T-cell (primary cell): ENCODE data around the gene MAGI3. TPM values are rescaled to one million over a fixed set of nuclear protein-coding genes. Genes with fewer than 3 reads are reported as not detected.

Experiments used
- ATAC-seq, 4 experiments: fragments of 200-7000 bp in 3 of 4; fragments of 150-1000 bp in 1 of 4; cut with Tn5 transposase; replicated peaks in 1 of 4; 1 replicate in 3 of 4; 2 replicates in 1 of 4; pipeline ENCODE4 v1.10.0; 2021; ENCODE audit warnings: moderate library complexity in 3 of 4, mild to moderate bottlenecking in 2 of 4, moderate number of reproducible peaks in 1 of 4
- CTCF ChIA-PET, 2 donors: fragments of 300-600 bp; sonication (Branson Sonifier 250); formaldehyde crosslinking; loops; one replicate each; lab custom pipeline; 2022; ENCODE audit warnings: antibody characterized with exemption in 2 of 2; lab: Charles Lee
- POLR2A ChIA-PET, 2 donors: fragments of 300-600 bp; sonication (Branson Sonifier 250); formaldehyde crosslinking; loops; one replicate each; lab custom pipeline; 2022; ENCODE audit warnings: antibody characterized with exemption in 2 of 2; lab: Charles Lee
- DNase-seq, 35 experiments: peaks; one replicate each; pipeline versions ENCODE4 v3.0.0 to v3.0.0-alpha.2; 2013 to 2023
- H3K27ac ChIP-seq: one replicate; pipeline ENCODE4 v1.5.1; 2013; ENCODE audit warnings: low read length
- H3K27me3 ChIP-seq, 2 experiments: replicated peaks in 1 of 2; 1 replicate in 1 of 2; 2 replicates in 1 of 2; pipeline versions ENCODE4 v1.6.1 to v1.7.0; 2013; ENCODE audit warnings: low read length in 1 of 2, mixed read lengths in 1 of 2; ENCODE audit not compliant: control insufficient read depth in 2 of 2, insufficient read depth in 2 of 2; ENCODE audit errors: extremely low read depth in 1 of 2
- H3K36me3 ChIP-seq, 2 donors: 1 replicate in 1 of 2; 2 replicates in 1 of 2; pipeline versions ENCODE4 v1.6.1 to v1.7.0; 2013; ENCODE audit warnings: low read length in 1 of 2; ENCODE audit not compliant: control insufficient read depth in 2 of 2, insufficient read depth in 1 of 2; ENCODE audit errors: extremely low read depth in 1 of 2
- H3K4me1 ChIP-seq, 2 experiments: 1 replicate in 1 of 2; 2 replicates in 1 of 2; pipeline versions ENCODE4 v1.6.1 to v1.7.0; 2013; ENCODE audit warnings: low read length in 2 of 2, mixed read lengths in 1 of 2; ENCODE audit not compliant: insufficient read depth in 2 of 2, control insufficient read depth in 1 of 2; ENCODE audit errors: extremely low read depth in 1 of 2
- H3K4me3 ChIP-seq, 2 donors: 1 replicate in 1 of 2; 2 replicates in 1 of 2; pipeline versions ENCODE4 v1.5.1 to v1.7.0; 2013; ENCODE audit warnings: mild to moderate bottlenecking in 2 of 2, low read length in 1 of 2, moderate library complexity in 1 of 2; ENCODE audit not compliant: control insufficient read depth in 1 of 2; ENCODE audit errors: extremely low read depth in 1 of 2
- H3K9me3 ChIP-seq: 2 replicates; pipeline ENCODE4 v1.7.0; 2013
- H3K27ac Mint-ChIP-seq, 2 donors: one replicate each; pipeline ENCODE4 v1.8.0; 2020 to 2021; ENCODE audit warnings: mild to moderate bottlenecking in 2 of 2, mixed read lengths in 2 of 2
- H3K27me3 Mint-ChIP-seq, 2 donors: one replicate each; pipeline ENCODE4 v1.8.0; 2021 to 2022; ENCODE audit warnings: mixed read lengths in 2 of 2
- H3K36me3 Mint-ChIP-seq: one replicate; pipeline ENCODE4 v1.8.0; 2021; ENCODE audit warnings: mixed read lengths
- H3K4me1 Mint-ChIP-seq, 3 donors: one replicate each; pipeline ENCODE4 v1.8.0; 2020 to 2022; ENCODE audit warnings: mixed read lengths in 3 of 3, mild to moderate bottlenecking in 1 of 3
- H3K4me3 Mint-ChIP-seq, 3 donors: one replicate each; pipeline ENCODE4 v1.8.0; 2020 to 2022; ENCODE audit warnings: mild to moderate bottlenecking in 3 of 3, mixed read lengths in 3 of 3, moderate library complexity in 3 of 3
- H3K9me3 Mint-ChIP-seq, 3 donors: one replicate each; pipeline ENCODE4 v1.8.0; 2020 to 2022; ENCODE audit warnings: mixed read lengths in 3 of 3
- WGBS: methylation state at CpG from one replicate; pipeline ENCODE4 v1.1.5; 2013; ENCODE audit warnings: missing lambda C conversion rate; ENCODE audit not compliant: insufficient coverage; 5-methylcytosine and 5-hydroxymethylcytosine counted together
- total RNA-seq, 35 experiments: library from RNA in 6 of 35; stranded (reverse) in 6 of 35; fragments of 120-200 nt in 1 of 35; gene quantifications; one replicate each; pipeline versions ENCODE4 v1.2.1 to v1.2.4 and lab custom pipeline; 2013 to 2026

Gene MAGI3
- total RNA-seq, 5 donors from 2014 or later (not counting 1 experiment from before 2014, with no cell fraction given) = 4.5 to 8.1 (median 5.6) TPM

DNA sequence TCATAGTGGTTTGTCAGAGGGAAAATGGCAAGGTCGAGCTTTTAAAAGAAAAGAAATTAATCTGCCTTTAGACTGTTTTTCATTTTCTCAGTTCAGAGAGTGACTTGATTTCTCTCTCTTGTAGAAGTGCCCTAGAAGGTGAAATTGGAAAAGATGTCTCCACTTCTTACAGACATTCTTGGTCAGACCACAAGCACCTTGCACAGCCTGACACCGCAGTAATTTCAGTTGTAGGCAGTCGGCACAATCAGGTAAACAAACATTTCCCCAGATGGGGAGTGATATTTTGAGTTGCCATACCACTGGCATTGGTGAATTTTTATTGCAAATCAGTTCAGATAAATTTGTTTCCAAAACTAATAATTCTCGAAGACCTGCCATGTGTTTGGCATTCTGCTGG lies 282.2 kb downstream of the MAGI3 start:
- Mint-ChIP-seq H3K27me3 (no peaks in the 10 kb centered on the region), H3K4me1 (no peaks in the 10 kb centered on the region), H3K36me3 (peaks cover 4% of the 10 kb centered on the region), H3K27ac (no peak overlapping the region), H3K4me3 (no peak overlapping the region), H3K9me3 (no peaks in the 10 kb centered on the region)
- DNase-seq = no peak
- ChIA-PET CTCF (no interaction called here), POLR2A (interaction anchor here in 1 of 2 donors (0.6 kb wide), 1 partner anchor 530 kb away, joined by 3 read pairs; no protein-coding TSS in a partner anchor)
- H3K4me3 ChIP-seq = no peak overlapping the region
- H3K36me3 ChIP-seq = no peaks in the 10 kb centered on the region
- no peaks in the 10 kb centered on the region for H3K9me3 ChIP-seq
- H3K27ac ChIP-seq = no peak overlapping the region
- no peak for ATAC-seq
- H3K4me1 ChIP-seq = no peaks in the 10 kb centered on the region
- 100% methylated on average over 1 of the region's 4 CpGs for WGBS
- no peaks in the 10 kb centered on the region for H3K27me3 ChIP-seq

DNA sequence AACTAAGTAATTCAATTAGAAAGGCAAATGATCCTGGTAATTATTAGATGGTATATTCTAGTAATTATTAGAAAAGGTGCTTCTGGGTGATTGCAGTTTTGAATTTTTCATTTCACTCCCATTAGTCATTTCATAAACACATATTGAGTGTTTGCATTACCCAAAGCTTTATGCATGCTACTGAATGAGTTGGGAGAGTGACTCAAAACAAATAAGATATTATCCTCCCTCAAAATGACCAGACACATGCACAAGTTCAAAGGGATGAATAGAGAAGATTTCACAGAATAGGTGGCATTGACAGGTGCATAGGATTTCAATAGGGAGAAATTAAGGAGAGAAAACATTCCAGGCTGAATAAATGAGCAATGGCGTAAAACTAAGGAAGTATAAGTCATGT lies 284.3 kb downstream of the MAGI3 start:
- no peak for DNase-seq
- WGBS = 92% methylated on average over 1 of the region's 1 CpG
- no peak for ATAC-seq
- Histone ChIP-seq H3K36me3 (no peaks in the 10 kb centered on the region), H3K27ac (no peak overlapping the region), H3K9me3 (no peaks in the 10 kb centered on the region), H3K4me1 (no peaks in the 10 kb centered on the region), H3K4me3 (no peak overlapping the region), H3K27me3 (no peaks in the 10 kb centered on the region)
- no peak overlapping the region for H3K27ac Mint-ChIP-seq
- no peaks in the 10 kb centered on the region for H3K9me3 Mint-ChIP-seq
- ChIA-PET POLR2A (no interaction called here), CTCF (interaction anchor here in 1 of 2 donors (0.6 kb wide), 1 partner anchor 12 kb away, joined by 3 read pairs; no protein-coding TSS in a partner anchor)
- no peaks in the 10 kb centered on the region for H3K36me3 Mint-ChIP-seq
- H3K4me1 Mint-ChIP-seq = no peaks in the 10 kb centered on the region
- no peak overlapping the region for H3K4me3 Mint-ChIP-seq
- no peaks in the 10 kb centered on the region for H3K27me3 Mint-ChIP-seq

DNA sequence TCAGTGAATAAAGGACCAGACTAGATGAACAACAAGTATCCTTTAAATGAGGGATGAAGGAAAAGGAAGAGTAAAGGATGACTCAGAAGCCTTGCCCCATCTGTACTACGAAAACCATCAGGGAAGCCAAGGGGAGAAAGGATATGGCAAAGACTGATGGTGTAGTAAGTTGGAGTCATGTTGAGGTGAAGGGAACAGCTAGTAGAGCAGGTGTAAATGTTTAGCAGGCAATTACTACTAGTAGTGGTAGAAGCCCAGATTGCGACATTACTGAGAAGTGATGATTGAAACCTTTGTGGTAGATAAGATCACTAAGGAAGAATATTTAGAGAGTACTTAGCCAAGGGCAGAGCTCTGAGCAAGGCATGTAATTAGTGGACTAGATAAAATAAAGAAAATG lies 285.0 kb downstream of the MAGI3 start:
- H3K27me3 Mint-ChIP-seq = no peaks in the 10 kb centered on the region
- H3K27me3 ChIP-seq = no peaks in the 10 kb centered on the region
- DNase-seq (no peak), ATAC-seq (no peak)
- POLR2A ChIA-PET = no interaction called here
- H3K9me3 Mint-ChIP-seq = no peaks in the 10 kb centered on the region
- H3K36me3 ChIP-seq = no peaks in the 10 kb centered on the region
- no peaks in the 10 kb centered on the region for H3K4me1 Mint-ChIP-seq
- no peaks in the 10 kb centered on the region for H3K36me3 Mint-ChIP-seq
- no peak overlapping the region for H3K4me3 Mint-ChIP-seq
- no peak overlapping the region for H3K27ac Mint-ChIP-seq
- CTCF ChIA-PET = interaction anchor here in 1 of 2 donors (0.5 kb wide), 1 partner anchor 23 kb away, joined by 3 read pairs; no protein-coding TSS in a partner anchor
- no peaks in the 10 kb centered on the region for H3K4me1 ChIP-seq
- H3K27ac ChIP-seq = no peak overlapping the region
- no peak overlapping the region for H3K4me3 ChIP-seq
- no peaks in the 10 kb centered on the region for H3K9me3 ChIP-seq
- 94% methylated on average over 2 of the region's 2 CpGs for WGBS

DNA sequence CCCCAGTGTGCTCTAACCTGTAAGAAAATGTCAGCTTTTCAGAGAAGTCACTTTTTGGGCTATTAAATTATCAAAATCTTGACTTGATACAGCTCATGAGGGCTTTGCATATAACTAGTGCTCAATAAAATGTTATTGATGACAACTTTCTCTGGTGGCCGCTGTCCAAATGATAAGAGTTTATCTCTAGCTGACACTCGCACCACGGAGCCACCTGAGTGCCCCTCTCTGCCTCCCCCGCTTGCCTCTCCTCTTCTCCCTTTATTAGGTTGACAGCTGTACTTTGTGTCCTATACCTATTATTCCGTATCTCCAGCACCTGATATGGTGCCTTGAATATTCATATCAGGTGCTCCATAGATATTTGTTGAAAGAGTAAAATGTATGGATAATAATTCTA lies 286.2 kb downstream of the MAGI3 start:
- Mint-ChIP-seq H3K9me3 (no peaks in the 10 kb centered on the region), H3K27ac (no peak overlapping the region), H3K4me1 (no peaks in the 10 kb centered on the region), H3K36me3 (no peaks in the 10 kb centered on the region), H3K27me3 (no peaks in the 10 kb centered on the region), H3K4me3 (no peak overlapping the region)
- no peak overlapping the region for H3K4me3 ChIP-seq
- DNase-seq (no peak), ATAC-seq (no peak)
- no peaks in the 10 kb centered on the region for H3K4me1 ChIP-seq
- H3K27me3 ChIP-seq = no peaks in the 10 kb centered on the region
- POLR2A ChIA-PET = no interaction called here
- 100% methylated on average over 1 of the region's 5 CpGs for WGBS
- no peaks in the 10 kb centered on the region for H3K9me3 ChIP-seq
- no peaks in the 10 kb centered on the region for H3K36me3 ChIP-seq
- CTCF ChIA-PET = interaction anchor here in 1 of 2 donors (0.6 to 1.3 kb wide), 2 partner anchors 528 to 535 kb away, joined by 3 to 4 read pairs; no protein-coding TSS in a partner anchor
- no peak overlapping the region for H3K27ac ChIP-seq

DNA sequence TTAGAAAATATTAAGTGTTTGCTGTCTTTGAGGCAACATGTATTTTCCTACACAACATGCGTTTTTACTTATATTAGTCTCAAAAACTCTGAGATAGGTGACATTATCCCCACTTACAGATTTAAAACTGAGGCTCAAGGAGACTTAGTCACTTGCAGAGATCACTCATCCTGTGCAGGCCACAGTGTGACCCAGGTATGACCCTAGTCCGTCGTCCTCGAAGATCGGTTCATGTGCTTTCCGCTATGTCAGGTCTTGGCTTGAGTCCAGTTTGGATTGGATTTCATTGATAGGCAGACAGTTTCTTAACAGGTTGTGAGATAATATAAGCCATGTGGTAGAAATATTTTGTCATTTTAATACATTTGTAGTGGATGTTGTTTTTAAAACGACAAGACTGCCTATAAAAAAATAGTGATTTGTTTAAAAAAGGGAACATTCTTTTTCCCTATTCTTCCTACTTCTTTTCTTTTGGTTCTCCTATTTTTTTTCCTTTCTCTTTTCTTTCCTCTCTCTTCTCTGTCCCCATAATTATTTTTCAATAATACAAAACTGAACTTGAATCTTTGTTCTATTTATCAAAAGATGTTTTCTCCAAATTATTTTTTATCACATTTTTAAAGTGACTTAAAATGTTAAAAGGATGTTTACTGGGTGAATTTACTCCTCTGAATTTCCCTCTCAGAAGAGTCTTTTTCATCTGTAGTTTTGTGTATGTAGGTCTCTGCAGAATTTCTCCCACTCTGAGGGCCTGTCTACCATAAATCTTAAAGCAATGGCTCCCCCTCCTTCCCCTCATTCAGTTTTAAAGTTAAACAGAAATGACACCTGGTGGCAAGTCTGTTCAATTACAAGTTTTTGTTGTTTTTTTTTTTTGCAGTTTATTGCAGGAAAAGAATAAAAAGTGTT lies 287.2 kb downstream of the MAGI3 start:
- ATAC-seq (peak in 1 of 4 experiments; percentile 49), DNase-seq (peak in 2 of 35 experiments; percentile 4 to 55)
- 87% methylated on average over 5 of the region's 7 CpGs for WGBS
- Mint-ChIP-seq H3K4me1 (no peaks in the 10 kb centered on the region), H3K27me3 (no peaks in the 10 kb centered on the region), H3K36me3 (no peaks in the 10 kb centered on the region), H3K9me3 (no peaks in the 10 kb centered on the region), H3K4me3 (no peak overlapping the region), H3K27ac (no peak overlapping the region)
- Histone ChIP-seq H3K9me3 (no peaks in the 10 kb centered on the region), H3K27me3 (no peaks in the 10 kb centered on the region), H3K27ac (no peak overlapping the region), H3K4me3 (no peak overlapping the region), H3K4me1 (no peaks in the 10 kb centered on the region), H3K36me3 (no peaks in the 10 kb centered on the region)
- ChIA-PET CTCF (interaction anchor here (0.6 to 1.4 kb wide), 6 partner anchors 529 to 796 kb away, joined by 3 to 7 read pairs (median 4); partner anchors contain the start of gene LRIG2 (in 1 of the 2)), POLR2A (no interaction called here)

DNA sequence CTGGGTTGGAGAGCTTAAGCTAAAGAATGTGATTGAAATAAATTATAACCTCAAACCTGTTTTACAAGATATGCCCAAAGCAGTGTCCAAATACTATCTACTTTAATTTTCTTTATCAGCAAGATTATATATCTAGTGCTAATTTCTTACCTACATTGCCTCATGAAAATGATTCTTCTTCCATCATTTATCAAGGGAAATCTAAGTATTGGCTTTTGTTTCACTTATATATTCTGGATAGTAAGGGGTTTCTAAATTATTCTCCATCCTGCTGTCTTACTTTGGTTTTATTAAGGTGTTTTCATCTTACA lies 287.8 kb downstream of the MAGI3 start:
- no peak overlapping the region for H3K27ac Mint-ChIP-seq
- POLR2A ChIA-PET = no interaction called here
- DNase-seq = no peak

More for the DNA sequence above, 287.8 kb downstream of the MAGI3 start:
- Histone ChIP-seq H3K4me3 (no peak overlapping the region), H3K9me3 (no peaks in the 10 kb centered on the region), H3K4me1 (no peaks in the 10 kb centered on the region), H3K36me3 (no peaks in the 10 kb centered on the region), H3K27me3 (no peaks in the 10 kb centered on the region), H3K27ac (no peak overlapping the region)
- peaks cover 4% of the 10 kb centered on the region for H3K36me3 Mint-ChIP-seq
- no peak overlapping the region for H3K4me3 Mint-ChIP-seq
- H3K9me3 Mint-ChIP-seq = no peaks in the 10 kb centered on the region
- no peaks in the 10 kb centered on the region for H3K4me1 Mint-ChIP-seq
- CTCF ChIA-PET = interaction anchor here (0.7 to 1.4 kb wide), 4 partner anchors 538 to 796 kb away, joined by 3 to 7 read pairs (median 4); partner anchors contain the start of gene LRIG2 (in 1 of the 2)
- no peak for ATAC-seq
- H3K27me3 Mint-ChIP-seq = no peaks in the 10 kb centered on the region
